Neutrophil (primary cell): ENCODE results near the gene MRPL54.

Experiments used
- H3K27ac ChIP-seq: fragments of 200-600 bp; sonication (generic); 2 replicates; pipeline ENCODE4 v1.5.1; 2016; ENCODE audit warnings: mild to moderate bottlenecking, moderate library complexity
- H3K27me3 ChIP-seq: fragments of 200-600 bp; sonication (generic); 2 replicates; pipeline ENCODE4 v1.6.0; 2016; ENCODE audit warnings: mild to moderate bottlenecking
- H3K36me3 ChIP-seq: fragments of 200-600 bp; sonication (generic); 2 replicates; pipeline ENCODE4 v1.5.1; 2017
- H3K4me1 ChIP-seq, 2 experiments: fragments of 200-600 bp in 1 of 2; sonication (generic) in 1 of 2; 1 replicate in 1 of 2; 2 replicates in 1 of 2; pipeline versions ENCODE4 v1.5.1 to v1.6.1; 2013 to 2016; ENCODE audit warnings: low read depth in 1 of 2, low read length in 1 of 2, mild to moderate bottlenecking in 1 of 2, moderate library complexity in 1 of 2; ENCODE audit not compliant: control insufficient read depth in 1 of 2, insufficient read depth in 1 of 2
- H3K4me3 ChIP-seq, 2 experiments: fragments of 200-600 bp in 1 of 2; sonication (generic) in 1 of 2; 1 replicate in 1 of 2; 2 replicates in 1 of 2; pipeline ENCODE4 v1.5.1; 2013 to 2016; ENCODE audit warnings: low read depth in 1 of 2, low read length in 1 of 2, mild to moderate bottlenecking in 1 of 2, moderate library complexity in 1 of 2
- H3K9me3 ChIP-seq: fragments of 200-600 bp; sonication (generic); 2 replicates; pipeline ENCODE4 v1.5.1; 2016
- CTCF ChIP-seq: fragments of 200-600 bp; sonication (generic); IDR thresholded peaks from 2 replicates; pipeline ENCODE4 v1.5.1; 2016; ENCODE audit warnings: antibody characterized with exemption

MRPL54 gene

GRCh38 chr19:3807131-3807480, 44.6 kb downstream of the MRPL54 start:
- Histone ChIP-seq H3K36me3 (no peaks in the 10 kb centered on the region), H3K4me1 (peaks cover 22 to 25% of the 10 kb centered on the region in 2 experiments), H3K9me3 (no peaks in the 10 kb centered on the region), H3K4me3 (no peak overlapping the region), H3K27ac (no peak overlapping the region), H3K27me3 (peaks cover 16% of the 10 kb centered on the region)
- no peak for TF ChIP-seq CTCF

- Histone ChIP-seq H3K36me3 (no peaks in the 10 kb centered on the region), H3K27me3 (peaks cover 10% of the 10 kb centered on the region), H3K9me3 (no peaks in the 10 kb centered on the region), H3K4me3 (no peak overlapping the region), H3K27ac (no peak overlapping the region), H3K4me1 (peaks cover 29 to 30% of the 10 kb centered on the region in 2 experiments)
- no peak for TF ChIP-seq CTCF
Measured at GRCh38 chr19:3807574-3808354, 45.3 kb downstream of the MRPL54 start.

GRCh38 chr19:3808420-3809143, 46.1 kb downstream of the MRPL54 start:
- H3K27me3 ChIP-seq: peaks cover 1% of the 10 kb centered on the region
- no peaks in the 10 kb centered on the region for H3K9me3 ChIP-seq
- H3K36me3 ChIP-seq: no peaks in the 10 kb centered on the region
- no peak for TF ChIP-seq CTCF
- peak overlapping the region; percentile 29 for H3K27ac ChIP-seq
- no peak overlapping the region for H3K4me3 ChIP-seq
- peaks cover 37 to 38% of the 10 kb centered on the region in 2 experiments for H3K4me1 ChIP-seq

- no peaks in the 10 kb centered on the region for H3K27me3 ChIP-seq
- H3K4me1 ChIP-seq: peaks cover 52 to 53% of the 10 kb centered on the region in 2 experiments
- no peaks in the 10 kb centered on the region for H3K9me3 ChIP-seq
- peak overlapping the region; percentile 92 for H3K27ac ChIP-seq
- H3K36me3 ChIP-seq: no peaks in the 10 kb centered on the region
- no peak overlapping the region for H3K4me3 ChIP-seq
- TF ChIP-seq CTCF: no peak
Measured at GRCh38 chr19:3809881-3810707, 47.6 kb downstream of the MRPL54 start.

GRCh38 chr19:3810708-3811355, 48.4 kb downstream of the MRPL54 start:
- no peaks in the 10 kb centered on the region for H3K27me3 ChIP-seq
- H3K9me3 ChIP-seq: no peaks in the 10 kb centered on the region
- peaks cover 53 to 55% of the 10 kb centered on the region in 2 experiments for H3K4me1 ChIP-seq
- H3K4me3 ChIP-seq: no peak overlapping the region
- no peaks in the 10 kb centered on the region for H3K36me3 ChIP-seq
- no peak for TF ChIP-seq CTCF
- H3K27ac ChIP-seq: peak overlapping the region; percentile 92
